ENCODE data around the gene TM4SF1. TPM values are rescaled to one million over a fixed set of nuclear protein-coding genes. Genes with fewer than 3 reads are reported as not detected.

The TM4SF1 gene
- total and polyA plus RNA-seq, 2 donors (not counting 1 experiment from before 2014, with no cell fraction given), result not detected

GRCh38 chr3:149388531-149389417, 11.3 kb upstream of the TM4SF1 start:
- Histone ChIP-seq H2AFZ (ENCODE audit: insufficient read depth, low read depth, low read length, poor library complexity, severe bottlenecking) (no peak overlapping the region), H4K20me1 (ENCODE audit: control insufficient read depth, insufficient read depth, low read length, poor library complexity, severe bottlenecking) (no peaks in the 10 kb centered on the region), H3K4me3 (ENCODE audit: control extremely low read depth in 1 of 5, extremely low read depth in 1 of 5, insufficient read depth in 1 of 5, low read depth in 2 of 5, low read length in 4 of 5) (no peak overlapping the region), H3K79me2 (ENCODE audit: control insufficient read depth, insufficient read depth, low read length) (no peaks in the 10 kb centered on the region), H3K27me3 (replicated peaks in 1 of 4; ENCODE audit: control extremely low read depth in 1 of 4, control insufficient read depth in 3 of 4, insufficient read depth in 4 of 4, low read length in 3 of 4) (no peaks in the 10 kb centered on the region), H3K36me3 (replicated peaks in 1 of 2; ENCODE audit: control extremely low read depth in 1 of 2, control insufficient read depth in 1 of 2, extremely low read depth in 1 of 2, insufficient read depth in 2 of 2, low read length in 1 of 2) (no peaks in the 10 kb centered on the region), H3K9ac (ENCODE audit: low read length) (no peak overlapping the region), H3K4me2 (replicated peaks; ENCODE audit: low read depth, low read length, poor library complexity, severe bottlenecking) (no peak overlapping the region), H3K27ac (ENCODE audit: low read length in 2 of 2) (no peak overlapping the region), H3K4me1 (ENCODE audit: control insufficient read depth in 2 of 2, insufficient read depth in 2 of 2, low read length in 2 of 2) (no peaks in the 10 kb centered on the region), H3K9me3 (ENCODE audit: control extremely low read depth in 1 of 3, control insufficient read depth in 2 of 3, insufficient read depth in 1 of 3, low read length in 2 of 3) (no peaks in the 10 kb centered on the region)
- no peaks in the 10 kb centered on the region for H3K27me3 Mint-ChIP-seq
- TF ChIP-seq EZH2 (IDR thresholded peaks at IDR 0.05; ENCODE audit: borderline replicate concordance, insufficient read depth, low read depth, low read length, poor library complexity, severe bottlenecking) (no peak), CTCF (IDR thresholded peaks at IDR 0.05) (no peak)
- CTCF ChIA-PET, result no interaction called here
- whole genome bisulfite sequencing (ENCODE audit: insufficient coverage), result no CpG with 5 or more reads among the region's 3 CpGs
- H3K27ac Mint-ChIP-seq, result no peak overlapping the region
- intact Hi-C loops (cut with micrococcal nuclease), result no loop called here
- POLR2A ChIA-PET, result no interaction called here
- H3K4me3 Mint-ChIP-seq, result no peak overlapping the region
- no peaks in the 10 kb centered on the region for H3K4me1 Mint-ChIP-seq
- H3K9me3 Mint-ChIP-seq (ENCODE audit: insufficient read depth), result no peaks in the 10 kb centered on the region
- ATAC-seq (ENCODE audit: low read depth) (no peak), DNase-seq (no peak)

- Histone ChIP-seq H3K27ac (ENCODE audit: low read length in 2 of 2) (no peak overlapping the region), H3K79me2 (ENCODE audit: control insufficient read depth, insufficient read depth, low read length) (no peaks in the 10 kb centered on the region), H3K36me3 (replicated peaks in 1 of 2; ENCODE audit: control extremely low read depth in 1 of 2, control insufficient read depth in 1 of 2, extremely low read depth in 1 of 2, insufficient read depth in 2 of 2, low read length in 1 of 2) (no peaks in the 10 kb centered on the region), H3K27me3 (replicated peaks in 1 of 4; ENCODE audit: control extremely low read depth in 1 of 4, control insufficient read depth in 3 of 4, insufficient read depth in 4 of 4, low read length in 3 of 4) (no peaks in the 10 kb centered on the region), H3K4me3 (ENCODE audit: control extremely low read depth in 1 of 5, extremely low read depth in 1 of 5, insufficient read depth in 1 of 5, low read depth in 2 of 5, low read length in 4 of 5) (no peak overlapping the region), H4K20me1 (ENCODE audit: control insufficient read depth, insufficient read depth, low read length, poor library complexity, severe bottlenecking) (no peaks in the 10 kb centered on the region), H3K9me3 (ENCODE audit: control extremely low read depth in 1 of 3, control insufficient read depth in 2 of 3, insufficient read depth in 1 of 3, low read length in 2 of 3) (no peaks in the 10 kb centered on the region), H3K4me2 (replicated peaks; ENCODE audit: low read depth, low read length, poor library complexity, severe bottlenecking) (no peak overlapping the region), H3K4me1 (ENCODE audit: control insufficient read depth in 2 of 2, insufficient read depth in 2 of 2, low read length in 2 of 2) (no peaks in the 10 kb centered on the region), H2AFZ (ENCODE audit: insufficient read depth, low read depth, low read length, poor library complexity, severe bottlenecking) (no peak overlapping the region), H3K9ac (ENCODE audit: low read length) (no peak overlapping the region)
- ChIA-PET CTCF (no interaction called here), POLR2A (no interaction called here)
- TF ChIP-seq CTCF (IDR thresholded peaks at IDR 0.05) (no peak), EZH2 (IDR thresholded peaks at IDR 0.05; ENCODE audit: borderline replicate concordance, insufficient read depth, low read depth, low read length, poor library complexity, severe bottlenecking) (no peak)
- no peaks in the 10 kb centered on the region for H3K4me1 Mint-ChIP-seq
- WGBS (ENCODE audit: insufficient coverage), result 100% methylated on average over 4 of the region's 8 CpGs
- intact Hi-C loops (cut with micrococcal nuclease), result no loop called here
- no peaks in the 10 kb centered on the region for H3K9me3 Mint-ChIP-seq (ENCODE audit: insufficient read depth)
- H3K27ac Mint-ChIP-seq, result no peak overlapping the region
- H3K4me3 Mint-ChIP-seq, result no peak overlapping the region
- no peaks in the 10 kb centered on the region for H3K27me3 Mint-ChIP-seq
- no peak for DNase-seq
- no peak for ATAC-seq (ENCODE audit: low read depth)
Observed at GRCh38 chr3:149388001-149388440, 10.6 kb upstream of the TM4SF1 start.

Measured in B cell (primary cell).